H4 (cell line): ENCODE results near the gene ZNF205. TPM values are rescaled to one million over a fixed set of nuclear protein-coding genes. Genes with fewer than 3 reads are reported as not detected.

ENCODE experiments used
- DNase-seq: peaks from one replicate; pipeline ENCODE4 v3.0.0-alpha.2; 2015; ENCODE audit warnings: low spot score
- total RNA-seq: library from RNA; depleted of rRNA; stranded (reverse); fragments of >200 nt; shearing (Covaris generic); gene quantifications from 2 replicates; pipeline ENCODE4 v1.2.3, GENCODE V29; 2014

ZNF205 gene
- total RNA-seq, 1 experiment from 2014 or later = 5.2 TPM

- no peak for DNase-seq
Measured at GRCh38 chr16:3084969-3085670, 27.3 kb upstream of the ZNF205 start.

- no peak for DNase-seq
Measured at GRCh38 chr16:3085868-3086595, 26.4 kb upstream of the ZNF205 start.

- no peak for DNase-seq
Measured at GRCh38 chr16:3086596-3087242, 25.7 kb upstream of the ZNF205 start.

- no peak for DNase-seq
Measured at GRCh38 chr16:3087243-3088235, 24.8 kb upstream of the ZNF205 start.

- no peak for DNase-seq
Measured at GRCh38 chr16:3088450-3088849, 23.9 kb upstream of the ZNF205 start.

DNA sequence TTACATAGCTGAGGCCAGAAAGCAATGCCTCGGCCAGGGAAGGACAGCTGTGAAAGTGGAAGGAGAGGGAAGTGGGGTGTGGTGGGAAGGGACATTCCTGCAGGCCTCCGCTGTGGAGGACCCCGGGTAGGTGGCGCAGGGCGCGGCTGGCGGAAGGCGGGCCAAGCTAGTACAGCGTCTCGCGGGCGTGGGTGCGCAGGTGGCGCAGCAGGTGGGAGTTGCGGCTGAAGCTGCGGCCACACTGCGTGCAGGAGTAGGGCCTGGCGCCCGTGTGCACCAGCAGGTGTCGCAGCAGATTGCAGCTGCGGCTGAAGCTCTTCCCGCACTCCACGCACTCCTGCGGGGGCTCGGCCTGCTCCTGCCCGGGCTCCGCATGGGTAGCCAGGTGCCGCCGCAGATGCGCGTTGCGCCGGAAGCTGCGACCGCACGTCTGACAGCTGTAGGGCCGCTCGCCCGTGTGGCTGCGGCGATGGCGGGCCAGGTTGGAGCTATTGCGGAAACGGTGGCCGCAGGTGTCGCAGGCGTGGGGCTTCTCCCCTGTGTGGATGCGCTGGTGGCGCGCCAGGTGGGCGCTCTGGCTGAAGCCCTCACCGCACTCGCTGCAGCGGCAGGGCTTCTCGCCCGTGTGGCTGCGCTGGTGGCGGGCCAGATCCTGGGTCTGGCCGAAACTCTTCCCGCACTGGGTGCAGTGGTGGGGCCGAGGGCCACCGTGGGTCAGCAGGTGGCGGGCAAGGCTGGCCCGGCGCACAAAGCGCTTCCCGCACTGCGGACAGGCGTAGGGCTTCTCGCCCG, 23.3 kb upstream of the ZNF205 start:
- no peak for DNase-seq

- DNase-seq = no peak
Measured at GRCh38 chr16:3089717-3090592, 22.4 kb upstream of the ZNF205 start.

GRCh38 chr16:3091551-3091950, 20.8 kb upstream of the ZNF205 start:
- no peak for DNase-seq

- no peak for DNase-seq
Measured at GRCh38 chr16:3092501-3092941, 19.9 kb upstream of the ZNF205 start.

- peak; percentile 38 for DNase-seq
Measured at GRCh38 chr16:3094289-3095027, 17.9 kb upstream of the ZNF205 start.

- DNase-seq = no peak
Measured at GRCh38 chr16:3095869-3096268, 16.5 kb upstream of the ZNF205 start.

GRCh38 chr16:3096362-3096761, 16.0 kb upstream of the ZNF205 start:
- no peak for DNase-seq

DNA sequence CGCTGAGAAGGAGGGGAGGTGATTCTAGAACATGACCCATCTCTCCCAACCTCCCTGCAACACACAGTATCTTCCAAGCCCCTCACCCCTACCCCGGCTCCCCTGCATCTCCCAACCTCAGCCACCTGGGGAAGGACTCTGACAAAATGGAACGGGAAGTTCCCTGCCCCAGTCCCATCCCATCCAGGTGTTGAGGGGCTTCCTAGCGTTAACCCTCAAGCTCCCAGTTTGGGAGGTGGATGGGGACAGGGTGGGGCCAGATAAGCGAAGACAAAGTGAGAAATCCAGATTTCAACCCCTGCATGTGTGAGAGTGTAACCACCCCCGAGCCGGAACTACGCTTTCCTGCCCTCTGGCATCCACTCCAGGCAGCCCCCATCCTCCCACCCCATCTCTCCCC, 15.1 kb upstream of the ZNF205 start:
- DNase-seq = no peak

GRCh38 chr16:3098459-3099394, 13.7 kb upstream of the ZNF205 start, which contains the start of gene ZSCAN10:
Gene ZSCAN10, minus strand, starts transcription at chr16:3099294. Its CDS starts 6,357 bp downstream, at chr16:3092937.
- no peak for DNase-seq

DNA sequence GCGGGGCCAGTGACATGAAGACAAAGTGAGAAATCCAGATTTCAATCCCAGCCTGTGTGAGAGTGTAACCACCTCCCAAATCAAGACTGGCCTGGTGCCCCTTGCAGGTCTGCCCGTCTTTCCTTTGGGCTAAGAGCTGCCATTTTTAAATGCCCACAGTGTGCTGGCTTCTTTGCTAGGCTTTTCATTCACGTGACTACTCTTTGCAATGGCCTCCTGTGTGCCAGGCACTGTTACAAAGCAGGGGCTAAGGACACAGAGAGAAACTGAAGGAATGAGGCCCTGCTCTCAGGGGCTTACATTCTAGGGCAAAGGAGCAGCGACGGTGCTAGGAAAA, 13.0 kb upstream of the ZNF205 start:
- DNase-seq = no peak

DNA sequence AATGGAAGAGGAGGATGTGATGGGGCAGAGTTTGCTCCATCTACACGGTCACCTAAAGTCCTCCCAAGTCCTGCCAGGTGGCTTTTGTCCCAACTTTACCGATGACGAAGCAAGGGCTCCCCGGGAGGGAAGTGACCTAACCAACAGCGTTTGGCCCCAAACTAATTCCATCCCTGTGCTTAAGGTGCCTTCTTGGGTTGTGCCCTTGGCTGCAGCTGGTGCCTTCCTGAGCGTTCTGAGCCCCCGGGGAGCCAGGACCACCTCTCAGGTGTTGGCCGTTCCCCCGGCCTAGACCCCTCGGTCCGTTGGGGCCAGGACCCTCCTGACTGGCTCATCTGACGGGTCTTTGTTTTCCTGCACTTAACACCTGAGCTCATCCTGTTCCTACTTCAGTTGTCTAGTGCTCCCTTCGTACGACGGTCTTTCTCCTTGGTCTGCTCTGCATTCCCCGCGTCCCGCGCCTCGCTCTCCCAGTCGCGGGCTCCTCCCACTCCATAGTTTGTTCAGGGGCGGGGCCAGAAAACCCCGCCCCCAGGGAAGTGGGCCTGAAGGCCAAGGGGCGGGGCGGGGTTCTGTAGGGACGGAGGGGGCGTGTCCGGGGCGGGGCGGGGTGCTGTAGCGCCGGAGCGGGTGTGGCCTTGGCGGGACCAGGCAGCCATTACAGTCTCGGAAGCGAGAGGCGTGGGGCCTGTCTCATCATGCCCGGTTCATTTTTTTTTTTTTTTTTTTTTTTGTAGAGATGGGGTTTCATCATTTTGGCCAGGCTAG, 12.5 kb upstream of the ZNF205 start:
- DNase-seq = peak; percentile 59
